GM12892 (cell line): Measurements from ENCODE around the gene KIF16B.

Experiments
- POLR2A ChIP-seq: IDR thresholded peaks from 2 replicates; pipeline ENCODE4 v1.6.1; 2011; ENCODE audit warnings: low read depth, low read length, control low read depth
- POLR2AphosphoS5 ChIP-seq: IDR thresholded peaks from 2 replicates; pipeline ENCODE4 v1.6.1; 2011; ENCODE audit warnings: low read depth, low read length, control low read depth

DNA sequence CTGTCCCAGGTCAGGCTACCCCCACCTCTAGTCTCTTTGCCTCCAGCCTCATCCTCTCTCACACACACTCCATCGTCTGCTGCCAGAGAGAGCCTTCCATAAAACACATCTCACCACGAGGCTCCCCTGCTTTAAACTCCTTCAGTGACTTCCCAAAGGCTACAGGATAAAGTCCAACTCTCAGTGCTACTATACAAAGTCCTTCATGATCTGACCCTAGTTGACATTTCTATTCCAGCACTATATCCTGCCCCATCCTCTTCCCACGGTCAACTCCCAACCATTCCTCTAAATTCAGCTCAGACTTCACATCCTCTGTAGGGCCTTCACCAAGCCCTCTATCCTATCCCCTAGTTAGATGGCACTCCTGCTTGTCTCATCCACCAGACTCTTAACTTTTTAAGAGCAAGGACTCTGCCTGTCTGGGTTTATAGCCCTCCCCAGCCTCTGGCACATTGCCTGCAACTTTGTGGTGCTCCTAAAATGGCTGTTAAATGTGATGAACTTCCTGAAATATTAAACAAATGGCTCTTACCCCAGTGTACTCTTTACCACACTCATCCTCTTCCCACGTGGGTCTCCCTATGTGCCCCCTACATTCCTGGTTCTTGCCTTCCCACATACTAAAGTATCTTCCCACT, 36.1 kb downstream of the KIF16B start:
- no peak for TF ChIP-seq POLR2A
- no peak for TF ChIP-seq POLR2AphosphoS5
